Nucleus accumbens (tissue), 56 donors: ENCODE data around the gene ZBTB18.

ENCODE experiments used
- DNase-seq, 56 donors: peaks; one replicate each; lab custom pipeline; 2025; lab: John Stamatoyannopoulos, UW

Gene ZBTB18

GRCh38 chr1:244057474-244058385, 6.6 kb downstream of the ZBTB18 start:
- no peak for DNase-seq

- DNase-seq, result no peak
Observed at GRCh38 chr1:244060117-244060516, 9.0 kb downstream of the ZBTB18 start.

- no peak for DNase-seq
Observed at GRCh38 chr1:244060686-244061085, 9.6 kb downstream of the ZBTB18 start.

GRCh38 chr1:244062156-244062725, 11.2 kb downstream of the ZBTB18 start:
- no peak for DNase-seq

- DNase-seq, result peak in 8 of 56 donors; percentile 10 to 36 (median 20)
Observed at GRCh38 chr1:244063498-244063897, 12.4 kb downstream of the ZBTB18 start.

GRCh38 chr1:244064621-244065020, 13.5 kb downstream of the ZBTB18 start:
- peak in 2 of 56 donors; percentile 22 to 27 for DNase-seq

- DNase-seq, result peak in 1 of 56 donors; percentile 22
Observed at GRCh38 chr1:244065063-244065793, 14.1 kb downstream of the ZBTB18 start.

GRCh38 chr1:244065960-244066388, 14.9 kb downstream of the ZBTB18 start:
- no peak for DNase-seq

- DNase-seq, result peak in 1 of 56 donors; percentile 19
Observed at GRCh38 chr1:244066954-244067716, 16.1 kb downstream of the ZBTB18 start.

- DNase-seq, result no peak
Observed at GRCh38 chr1:244067893-244068292, 16.8 kb downstream of the ZBTB18 start.

- no peak for DNase-seq
Observed at GRCh38 chr1:244068567-244068966, 17.5 kb downstream of the ZBTB18 start.

GRCh38 chr1:244069326-244069898, 18.3 kb downstream of the ZBTB18 start:
- DNase-seq, result no peak

- no peak for DNase-seq
Observed at GRCh38 chr1:244074559-244075171, 23.6 kb downstream of the ZBTB18 start.

- no peak for DNase-seq
Observed at GRCh38 chr1:244075247-244075722, 24.2 kb downstream of the ZBTB18 start.

GRCh38 chr1:244076740-244077139, 25.7 kb downstream of the ZBTB18 start:
- DNase-seq, result no peak

GRCh38 chr1:244077473-244078220, 26.6 kb downstream of the ZBTB18 start:
- DNase-seq, result peak in 14 of 56 donors; percentile 9 to 41 (median 20)

- no peak for DNase-seq
Observed at GRCh38 chr1:244080343-244080929, 29.4 kb downstream of the ZBTB18 start.

GRCh38 chr1:244082969-244083368, 31.9 kb downstream of the ZBTB18 start:
- no peak for DNase-seq
